GM19043 (cell line): Measurements from ENCODE around the gene PCDHAC1.
"Not testable (repeated sequence)": the region's sequence is repeated elsewhere in the genome, so short reads cannot be mapped to it uniquely, and the experiment has no call there.

Source experiments
- ATAC-seq: cut with Tn5 transposase; IDR thresholded peaks from one replicate; pipeline ENCODE4 v1.9.1; 2021; ENCODE audit warnings: low read depth; ENCODE audit not compliant: unreplicated experiment

The PCDHAC1 gene, protein sequence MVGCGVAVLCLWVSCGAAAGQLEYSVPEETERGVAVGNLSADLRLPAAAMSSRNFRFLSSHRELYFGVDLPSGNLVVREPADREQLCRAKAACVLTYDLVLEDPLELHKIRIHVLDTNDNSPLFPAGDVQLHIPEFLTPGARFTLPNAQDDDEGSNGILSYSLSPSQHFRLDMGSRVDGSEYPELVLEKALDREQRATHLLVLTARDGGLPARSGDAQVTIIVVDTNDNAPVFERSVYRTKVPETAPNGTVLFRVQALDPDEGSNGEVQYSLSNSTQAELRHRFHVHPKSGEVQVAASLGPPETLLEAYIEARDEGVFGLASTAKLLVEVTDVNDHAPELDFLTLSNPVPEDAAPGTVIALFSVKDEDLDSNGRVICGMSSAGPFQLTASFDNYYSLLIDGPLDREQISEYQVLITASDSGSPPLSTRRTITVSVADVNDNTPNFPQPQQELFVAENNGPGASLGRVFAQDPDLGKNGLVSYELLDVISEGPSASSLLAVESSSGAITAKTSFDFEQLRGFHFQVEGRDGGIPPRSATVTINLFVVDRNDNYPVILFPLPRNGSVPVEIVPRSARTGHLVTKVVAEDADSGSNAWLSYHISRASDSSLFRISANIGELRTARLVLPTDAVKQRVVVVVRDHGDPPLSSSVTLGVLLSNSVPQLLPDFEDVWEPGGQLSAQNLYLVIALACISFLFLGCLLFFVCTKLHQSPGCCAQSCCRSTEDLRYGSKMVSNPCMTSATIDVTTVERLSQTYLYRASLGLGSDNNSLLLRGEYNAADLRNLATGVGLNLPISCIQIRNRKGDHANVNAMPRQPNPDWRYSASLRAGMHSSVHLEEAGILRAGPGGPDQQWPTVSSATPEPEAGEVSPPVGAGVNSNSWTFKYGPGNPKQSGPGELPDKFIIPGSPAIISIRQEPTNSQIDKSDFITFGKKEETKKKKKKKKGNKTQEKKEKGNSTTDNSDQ

DNA sequence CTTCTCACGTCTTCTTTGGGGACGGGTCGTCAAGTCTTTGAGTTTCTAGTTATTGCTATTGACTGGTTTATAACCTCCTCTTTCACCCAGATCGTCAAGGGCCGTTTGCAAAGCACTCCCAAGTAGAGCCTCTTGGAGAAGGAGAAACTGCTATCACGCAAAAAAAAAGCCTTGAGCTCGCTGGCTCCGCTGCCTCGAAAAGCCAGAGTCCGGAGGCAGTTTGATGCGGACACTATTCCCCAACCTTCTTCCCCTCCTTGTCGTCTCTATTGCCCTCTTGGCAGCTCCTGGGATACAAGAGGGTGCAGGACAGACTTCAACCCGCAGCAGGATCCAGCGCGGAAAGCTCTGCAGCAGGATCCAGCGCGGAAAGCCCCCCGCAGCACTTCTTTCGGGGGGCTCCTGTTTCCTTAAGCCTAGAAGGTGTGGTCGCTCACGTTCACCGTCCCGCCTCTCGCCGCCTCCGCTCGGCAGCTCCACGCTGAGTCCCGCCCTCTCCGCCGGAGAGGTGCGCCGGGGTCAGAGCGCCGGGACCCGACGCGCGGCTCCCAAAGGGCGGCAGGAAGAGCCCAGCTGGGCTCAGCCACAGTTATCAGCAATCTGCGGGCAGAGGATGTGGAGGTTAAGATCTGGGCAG, at the start of gene PCDHAC1:
Gene PCDHAC1, plus strand, starts transcription at position 494 of the 637 bp plus-strand sequence. CDS start 594 bp downstream, outside the sequence.
- no peak for ATAC-seq

DNA sequence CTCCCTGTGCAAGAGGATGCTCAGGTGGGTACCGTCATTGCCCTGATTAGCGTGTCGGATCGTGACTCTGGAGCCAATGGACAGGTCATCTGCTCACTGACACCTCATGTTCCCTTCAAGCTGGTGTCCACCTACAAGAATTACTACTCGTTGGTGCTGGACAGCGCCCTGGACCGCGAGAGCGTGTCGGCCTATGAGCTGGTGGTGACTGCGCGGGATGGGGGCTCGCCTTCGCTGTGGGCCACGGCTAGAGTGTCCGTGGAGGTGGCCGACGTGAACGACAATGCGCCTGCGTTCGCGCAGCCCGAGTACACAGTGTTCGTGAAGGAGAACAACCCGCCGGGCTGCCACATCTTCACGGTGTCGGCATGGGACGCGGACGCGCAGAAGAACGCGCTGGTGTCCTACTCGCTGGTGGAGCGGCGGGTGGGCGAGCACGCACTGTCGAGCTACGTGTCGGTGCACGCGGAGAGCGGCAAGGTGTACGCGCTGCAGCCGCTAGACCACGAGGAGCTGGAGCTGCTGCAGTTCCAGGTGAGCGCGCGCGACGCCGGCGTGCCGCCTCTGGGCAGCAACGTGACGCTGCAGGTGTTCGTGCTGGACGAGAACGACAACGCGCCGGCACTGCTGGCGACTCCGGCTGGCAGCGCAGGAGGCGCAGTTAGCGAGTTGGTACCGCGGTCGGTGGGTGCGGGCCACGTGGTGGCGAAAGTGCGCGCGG, 49.4 kb upstream of the PCDHAC1 start:
- not testable (repeated sequence) for ATAC-seq

DNA sequence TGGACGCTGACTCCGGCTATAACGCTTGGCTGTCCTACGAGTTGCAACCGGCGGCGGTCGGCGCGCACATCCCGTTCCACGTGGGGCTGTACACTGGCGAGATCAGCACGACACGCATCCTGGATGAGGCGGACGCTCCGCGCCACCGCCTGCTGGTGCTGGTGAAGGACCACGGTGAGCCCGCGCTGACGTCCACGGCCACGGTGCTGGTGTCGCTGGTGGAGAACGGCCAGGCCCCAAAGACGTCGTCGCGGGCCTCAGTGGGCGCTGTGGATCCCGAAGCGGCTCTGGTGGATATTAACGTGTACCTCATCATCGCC, 48.9 kb upstream of the PCDHAC1 start:
- ATAC-seq = no peak

DNA sequence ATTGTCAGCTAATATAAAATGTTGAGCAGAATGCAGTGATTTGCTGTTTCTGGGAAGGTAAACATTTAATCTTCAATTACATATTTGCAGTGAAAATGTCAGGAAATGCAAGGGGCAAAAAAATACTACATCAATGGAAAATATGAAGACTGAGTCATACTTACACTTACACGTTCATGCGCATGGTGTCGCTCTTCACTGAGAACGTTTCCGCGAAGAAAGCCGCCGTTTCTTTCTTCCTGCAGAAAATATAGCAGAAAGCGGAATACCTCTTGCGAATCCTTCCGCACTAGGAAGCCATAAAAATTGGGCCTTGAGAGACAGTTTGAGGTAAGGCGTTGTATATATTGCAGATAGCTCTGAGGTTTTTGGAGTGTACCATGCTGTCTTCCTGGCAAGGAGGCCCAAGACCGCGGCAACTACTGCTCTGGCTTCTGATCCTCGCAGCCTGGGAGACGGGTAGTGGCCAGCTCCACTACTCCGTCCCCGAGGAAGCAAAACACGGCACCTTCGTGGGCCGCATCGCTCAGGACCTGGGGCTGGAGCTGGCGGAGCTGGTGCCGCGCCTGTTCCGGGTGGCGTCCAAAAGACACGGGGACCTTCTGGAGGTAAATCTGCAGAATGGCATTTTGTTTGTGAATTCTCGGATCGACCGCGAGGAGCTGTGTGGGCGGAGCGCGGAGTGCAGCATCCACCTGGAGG, 44.1 kb upstream of the PCDHAC1 start, which contains the start of gene PCDHA13:
Gene PCDHA13, plus strand, starts transcription at position 236 of the 702 bp plus-strand sequence. Its CDS starts 145 bp downstream, at position 381.
- no peak for ATAC-seq

DNA sequence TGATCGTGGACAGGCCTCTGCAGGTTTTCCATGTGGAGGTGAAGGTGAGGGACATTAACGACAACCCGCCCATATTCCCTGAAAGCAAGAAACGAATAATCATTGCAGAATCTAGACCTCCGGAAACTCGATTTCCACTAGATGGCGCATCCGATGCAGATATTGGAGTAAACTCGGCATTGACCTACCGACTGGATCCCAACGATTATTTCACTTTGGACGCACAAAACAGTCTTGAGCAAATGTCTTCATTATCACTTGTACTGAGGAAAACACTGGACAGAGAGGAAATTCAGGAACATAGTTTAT, 43.6 kb upstream of the PCDHAC1 start:
- no peak for ATAC-seq

DNA sequence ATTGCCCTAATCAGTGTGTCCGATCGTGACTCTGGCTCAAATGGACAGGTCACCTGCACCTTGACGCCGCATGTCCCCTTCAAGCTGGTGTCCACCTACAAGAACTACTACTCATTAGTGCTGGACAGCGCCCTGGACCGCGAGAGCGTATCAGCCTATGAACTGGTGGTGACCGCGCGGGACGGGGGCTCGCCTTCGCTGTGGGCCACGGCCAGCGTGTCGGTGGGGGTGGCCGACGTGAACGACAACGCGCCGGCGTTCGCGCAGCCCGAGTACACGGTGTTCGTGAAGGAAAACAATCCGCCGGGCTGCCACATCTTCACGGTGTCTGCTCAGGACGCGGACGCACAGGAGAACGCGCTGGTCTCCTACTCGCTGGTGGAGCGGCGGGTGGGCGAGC, 42.7 kb upstream of the PCDHAC1 start:
- no peak for ATAC-seq

DNA sequence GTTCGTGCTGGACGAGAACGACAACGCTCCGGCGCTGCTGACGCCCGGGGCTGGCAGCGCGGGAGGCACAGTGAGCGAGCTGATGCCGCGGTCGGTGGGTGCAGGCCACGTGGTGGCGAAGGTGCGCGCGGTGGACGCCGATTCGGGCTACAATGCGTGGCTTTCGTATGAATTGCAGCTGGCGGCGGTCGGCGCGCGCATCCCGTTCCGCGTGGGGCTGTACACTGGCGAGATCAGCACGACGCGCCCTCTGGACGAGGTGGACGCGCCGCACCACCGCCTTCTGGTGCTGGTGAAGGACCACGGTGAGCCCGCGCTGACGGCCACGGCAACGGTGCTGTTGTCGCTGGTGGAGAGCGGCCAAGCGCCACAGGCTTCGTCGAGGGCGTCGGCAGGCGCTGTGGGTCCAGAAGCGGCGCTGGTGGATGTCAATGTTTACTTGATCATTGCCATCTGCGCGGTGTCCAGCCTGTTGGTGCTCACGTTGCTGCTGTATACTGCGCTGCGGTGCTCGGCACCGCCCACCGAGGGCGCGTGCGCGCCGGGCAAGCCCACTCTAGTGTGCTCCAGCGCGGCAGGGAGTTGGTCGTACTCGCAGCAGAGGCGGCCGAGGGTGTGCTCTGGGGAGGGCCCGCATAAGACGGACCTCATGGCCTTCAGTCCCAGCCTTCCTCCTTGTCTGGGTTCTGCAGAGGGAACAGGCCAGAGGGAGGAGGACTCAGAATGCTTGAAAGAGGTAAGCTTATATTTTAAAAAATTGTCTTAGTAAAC, 42.0 kb upstream of the PCDHAC1 start:
- no peak for ATAC-seq

DNA sequence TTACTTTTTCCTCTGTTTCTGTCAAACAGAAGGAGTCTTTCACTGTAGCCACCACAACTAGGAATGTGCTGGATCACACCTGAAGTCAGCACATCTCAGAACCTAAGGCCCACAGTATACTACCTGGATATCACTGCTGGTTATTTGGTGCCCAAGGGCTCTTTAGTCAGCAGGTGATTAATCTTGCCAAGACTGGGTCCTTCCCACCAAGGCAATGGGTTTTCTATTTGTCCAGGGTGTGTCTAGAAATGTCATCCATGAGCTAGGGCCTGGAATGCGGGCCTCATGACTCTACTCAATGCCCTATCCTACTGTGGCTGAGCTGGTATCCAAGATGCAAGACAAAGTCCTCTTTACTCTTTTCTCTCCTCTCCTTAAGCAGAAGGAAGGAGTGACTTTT, 9.8 kb upstream of the PCDHAC1 start:
- no peak for ATAC-seq

DNA sequence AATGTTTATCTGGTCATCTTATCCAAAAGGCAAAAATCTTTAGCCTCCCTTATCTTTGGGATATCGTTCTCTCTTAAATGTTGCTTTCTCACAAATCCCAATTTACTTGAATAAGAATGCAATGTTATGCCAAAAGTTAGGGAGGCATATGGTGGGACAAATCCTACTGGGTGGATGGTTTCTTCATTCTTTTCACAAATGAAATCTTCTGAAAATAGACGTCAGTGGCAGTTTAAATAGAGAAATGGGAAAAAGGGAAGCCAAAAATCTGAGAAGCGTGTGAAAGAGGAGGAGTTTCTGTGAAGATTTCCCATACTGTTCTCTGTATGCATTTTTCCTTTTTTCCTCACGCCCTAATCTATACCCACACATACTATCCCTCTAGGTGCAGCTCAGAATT, 2.5 kb upstream of the PCDHAC1 start:
- ATAC-seq = no peak

DNA sequence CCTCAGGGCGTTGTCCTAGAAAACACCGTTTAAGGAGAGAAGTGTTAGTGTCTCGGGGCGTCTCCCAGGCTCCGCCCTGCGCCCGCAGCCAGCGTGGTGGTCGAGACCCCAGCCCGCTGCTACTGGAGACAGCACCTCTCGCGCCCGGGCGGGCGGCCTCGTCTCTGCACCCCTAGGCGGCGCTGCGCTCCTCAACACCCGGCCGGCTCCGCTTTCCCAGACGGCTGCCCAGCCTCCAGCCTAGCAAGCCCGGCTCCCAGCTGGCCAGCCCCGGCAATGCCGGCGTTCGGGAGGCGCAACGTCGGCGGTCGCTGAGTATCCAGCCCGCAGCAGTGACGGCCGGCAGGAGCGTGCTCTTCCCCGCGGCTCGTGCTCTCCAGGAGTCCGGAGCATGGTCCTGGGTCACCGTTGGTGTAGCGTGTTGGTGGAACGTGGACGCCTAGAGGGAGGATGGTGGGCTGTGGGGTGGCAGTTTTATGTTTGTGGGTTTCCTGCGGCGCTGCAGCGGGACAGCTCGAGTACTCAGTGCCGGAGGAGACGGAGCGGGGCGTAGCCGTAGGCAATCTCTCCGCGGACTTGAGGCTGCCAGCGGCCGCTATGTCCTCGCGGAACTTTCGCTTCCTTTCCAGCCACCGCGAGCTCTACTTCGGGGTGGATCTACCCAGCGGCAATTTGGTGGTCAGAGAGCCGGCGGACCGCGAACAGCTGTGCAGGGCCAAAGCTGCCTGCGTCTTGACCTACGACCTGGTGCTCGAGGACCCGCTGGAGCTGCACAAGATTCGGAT, 536 bp downstream of the PCDHAC1 start:
- no peak for ATAC-seq

DNA sequence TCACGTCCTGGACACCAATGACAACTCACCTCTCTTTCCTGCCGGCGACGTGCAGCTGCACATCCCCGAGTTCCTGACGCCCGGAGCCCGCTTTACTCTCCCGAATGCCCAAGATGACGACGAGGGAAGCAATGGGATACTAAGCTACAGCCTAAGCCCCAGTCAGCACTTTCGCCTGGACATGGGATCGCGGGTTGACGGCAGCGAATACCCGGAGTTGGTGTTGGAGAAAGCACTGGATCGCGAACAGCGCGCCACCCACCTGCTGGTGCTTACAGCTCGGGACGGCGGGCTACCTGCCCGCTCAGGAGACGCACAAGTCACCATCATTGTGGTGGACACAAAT, 1.1 kb downstream of the PCDHAC1 start:
- no peak for ATAC-seq

DNA sequence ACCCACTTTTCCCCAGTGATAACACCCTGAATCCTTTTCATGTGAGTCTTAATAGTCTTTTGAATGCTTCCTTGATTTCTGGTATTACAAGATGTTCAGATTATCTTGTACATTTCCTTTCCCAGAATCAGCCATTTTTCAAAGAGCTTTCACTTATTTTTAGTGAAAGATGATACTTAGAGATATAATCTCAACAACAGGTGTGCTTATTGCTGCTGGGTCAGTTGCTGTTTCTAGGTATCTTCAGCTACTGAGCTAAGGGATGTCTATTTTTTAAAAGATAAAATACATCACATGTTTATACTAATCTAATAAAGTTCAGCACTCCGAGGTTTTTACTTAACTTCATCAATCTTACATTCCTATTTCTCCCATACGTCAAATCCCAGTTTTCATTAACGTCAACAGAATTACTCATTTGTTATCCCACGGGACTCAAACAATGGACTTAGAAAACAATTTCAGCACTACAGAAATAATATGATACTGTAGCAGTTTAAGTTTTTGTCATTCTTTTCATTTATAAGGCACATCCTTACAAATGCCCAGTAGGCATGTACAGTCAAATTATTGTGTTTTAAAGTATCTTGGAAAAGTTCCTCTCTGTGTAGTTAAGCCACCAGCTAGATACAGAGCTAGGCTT, 9.0 kb downstream of the PCDHAC1 start:
- no peak for ATAC-seq

DNA sequence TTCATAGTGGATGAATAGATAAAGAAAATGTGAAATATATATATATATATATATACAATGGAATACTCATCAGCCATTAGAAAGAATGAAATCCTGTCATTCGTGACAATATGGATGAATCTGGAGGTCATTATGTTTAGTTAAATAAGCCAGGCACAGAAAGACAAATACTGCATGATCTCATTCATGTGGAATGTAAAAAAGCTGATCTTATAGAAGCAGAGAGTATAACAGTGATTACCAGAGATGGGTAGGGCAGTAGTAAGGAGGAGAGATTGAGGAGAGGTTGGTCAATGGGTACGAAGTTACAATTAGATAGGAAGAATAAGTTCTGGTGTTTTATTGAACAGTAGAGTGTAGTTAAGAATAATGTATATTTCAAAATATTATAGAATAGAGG, 20.5 kb downstream of the PCDHAC1 start:
- ATAC-seq = no peak

DNA sequence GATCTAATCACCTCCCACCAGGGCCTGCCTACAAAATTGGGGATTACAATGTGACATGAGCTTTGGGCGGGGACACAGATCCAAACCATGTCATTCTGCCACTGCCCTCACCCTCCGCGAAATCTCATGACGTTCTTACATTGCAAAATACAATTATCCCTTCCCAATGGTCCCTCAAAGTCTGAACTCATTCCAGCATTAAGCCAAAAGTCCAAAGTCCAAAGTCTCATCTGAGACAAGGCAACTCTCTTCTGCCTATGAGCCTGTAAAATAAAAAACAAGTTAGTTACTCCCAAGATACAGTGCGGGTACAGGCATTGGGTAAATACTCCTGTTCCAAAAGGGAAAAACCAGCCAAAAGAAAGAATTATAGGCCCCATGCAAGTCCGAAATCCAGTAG, 25.5 kb downstream of the PCDHAC1 start:
- ATAC-seq = no peak

DNA sequence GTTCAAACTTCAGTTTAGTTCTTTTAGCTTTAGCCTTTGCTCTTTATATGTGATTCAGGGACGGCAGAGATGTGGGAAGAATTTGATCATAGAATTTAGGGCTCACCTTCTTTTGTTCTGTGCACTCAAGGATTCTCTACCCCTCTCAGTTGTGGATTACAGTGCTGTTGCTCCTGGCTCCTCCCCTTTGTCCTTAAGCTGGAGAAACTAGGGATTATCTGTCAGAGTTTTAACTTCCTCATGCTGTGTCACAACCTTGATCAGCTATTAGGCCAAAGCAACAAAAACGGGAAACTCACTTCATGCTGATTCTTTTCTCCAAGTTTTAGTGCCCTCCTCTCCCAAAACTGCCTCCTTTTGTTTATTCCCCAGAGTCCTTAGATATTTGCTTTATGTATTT, 27.1 kb downstream of the PCDHAC1 start:
- ATAC-seq = no peak

DNA sequence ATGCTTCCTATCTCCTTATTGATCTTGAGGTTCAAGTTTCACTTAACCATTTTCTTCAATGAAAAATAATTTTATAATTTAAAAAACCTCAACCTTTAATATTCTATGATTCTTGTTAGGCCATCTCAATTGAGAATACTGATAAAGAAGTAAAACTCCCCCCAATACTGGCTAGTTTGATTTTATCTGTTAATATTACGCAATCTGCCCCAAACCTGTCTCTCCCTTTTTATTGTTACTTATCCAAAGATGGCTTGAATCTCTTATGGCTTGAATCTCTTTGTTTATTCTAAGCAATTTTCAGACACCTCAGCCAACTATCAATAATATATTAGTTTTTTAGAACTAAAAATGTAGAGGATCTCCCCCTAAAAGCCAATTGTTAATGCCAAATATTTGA, 36.1 kb downstream of the PCDHAC1 start:
- no peak for ATAC-seq

DNA sequence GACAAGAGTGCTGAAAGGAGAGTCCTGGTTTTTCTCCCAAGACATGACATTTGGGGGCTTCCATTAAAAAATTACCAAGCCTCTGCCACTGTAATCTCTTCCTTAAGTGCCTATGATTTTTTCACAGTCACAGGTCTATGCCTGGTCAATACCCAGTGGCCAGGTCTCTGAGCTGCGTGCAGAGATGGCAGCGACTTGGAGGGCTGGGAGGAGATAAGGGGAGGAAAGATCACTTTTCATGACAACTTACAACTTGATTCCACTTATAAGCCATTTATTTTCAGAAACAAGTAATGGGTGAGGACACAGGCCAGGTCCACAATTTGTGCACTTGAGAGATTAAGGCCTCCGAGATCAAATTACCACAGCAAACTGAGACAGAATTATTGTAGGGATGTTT, 38.3 kb downstream of the PCDHAC1 start:
- ATAC-seq = no peak

DNA sequence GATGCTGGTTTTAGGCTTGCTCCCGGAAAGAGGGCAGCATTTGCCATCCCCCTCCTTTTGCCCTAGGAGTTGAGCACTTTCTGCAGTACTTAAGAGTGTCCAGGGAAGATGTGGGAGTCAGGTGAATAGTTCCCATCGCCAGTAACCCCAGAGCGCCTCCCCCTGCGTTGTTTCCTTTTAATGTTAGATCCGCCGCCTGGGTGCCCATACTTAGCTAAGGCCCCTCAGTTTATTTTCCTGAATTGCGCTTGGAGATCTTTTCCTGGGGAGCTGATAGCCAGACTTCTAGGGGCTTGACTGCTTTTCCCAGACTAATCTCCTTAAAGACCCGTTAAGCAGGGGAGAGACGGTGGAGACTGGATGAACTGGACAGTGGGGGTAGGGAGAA, 39.8 kb downstream of the PCDHAC1 start:
- ATAC-seq = no peak
